IMR-90 (cell line): ENCODE results near the gene C1QTNF5. TPM values are rescaled to one million over a fixed set of nuclear protein-coding genes. Genes with fewer than 3 reads are reported as not detected.

Experiments
- ATAC-seq: fragments of 200-7000 bp; cut with Tn5 transposase; 2 replicates; pipeline ENCODE4 v1.9.1; 2020; ENCODE audit warnings: low read depth, mild to moderate bottlenecking, moderate library complexity
- BruUV-seq: library from RNA; stranded (reverse); fragments of 400-500 nt; replicated peaks from 2 replicates; lab custom pipeline; 2021; lab: Mats Ljungman, UMichigan
- CTCF ChIA-PET: fragments of 300-600 bp; formaldehyde crosslinking; extraction: SDS; loops from one replicate; lab custom pipeline; 2021; ENCODE audit warnings: antibody characterized with exemption; lab: Yijun Ruan, JAX
- POLR2A ChIA-PET: fragments of 300-600 bp; sonication (Branson Sonifier 250); formaldehyde crosslinking; loops from one replicate; lab custom pipeline; 2022; ENCODE audit warnings: antibody characterized with exemption; ENCODE audit not compliant: unreplicated experiment; lab: Charles Lee
- DNase-seq: peaks from one replicate; pipeline ENCODE4 v3.0.0; 2013
- H2AFZ ChIP-seq: replicated peaks from 2 replicates; pipeline ENCODE3; 2013; ENCODE audit warnings: low read length, mild to moderate bottlenecking; ENCODE audit not compliant: poor library complexity
- H2AK5ac ChIP-seq: 2 replicates; pipeline ENCODE4 v1.6.1; 2013; ENCODE audit warnings: low read depth, low read length, inconsistent platforms
- H2AK9ac ChIP-seq: replicated peaks from 2 replicates; pipeline ENCODE3; 2013; ENCODE audit warnings: mild to moderate bottlenecking, low read depth, low read length, moderate library complexity; ENCODE audit not compliant: poor library complexity
- H2BK120ac ChIP-seq: 2 replicates; pipeline ENCODE4 v1.6.1; 2013; ENCODE audit warnings: low read depth, low read length, inconsistent platforms
- H2BK15ac ChIP-seq: 3 replicates; pipeline ENCODE4 v1.6.1; 2013; ENCODE audit warnings: low read depth, low read length, inconsistent platforms
- H2BK20ac ChIP-seq: 2 replicates; pipeline ENCODE4 v1.6.1; 2013; ENCODE audit warnings: low read depth, mild to moderate bottlenecking, inconsistent platforms, low read length, moderate library complexity
- H2BK5ac ChIP-seq: 2 replicates; pipeline ENCODE4 v1.6.1; 2013; ENCODE audit warnings: mild to moderate bottlenecking, low read depth, low read length, inconsistent platforms; ENCODE audit not compliant: poor library complexity, severe bottlenecking
- H3K14ac ChIP-seq: replicated peaks from 2 replicates; pipeline ENCODE4 v1.6.1; 2013; ENCODE audit warnings: low read depth, low read length, inconsistent platforms
- H3K18ac ChIP-seq: 2 replicates; pipeline ENCODE4 v1.6.1; 2013; ENCODE audit warnings: low read depth, low read length, control low read depth
- H3K23ac ChIP-seq: 2 replicates; pipeline ENCODE4 v1.6.1; 2013; ENCODE audit warnings: low read depth, low read length, inconsistent platforms
- H3K27ac ChIP-seq: 2 replicates; pipeline ENCODE4 v1.5.1; 2013; ENCODE audit warnings: mild to moderate bottlenecking, control low read depth, low read length; ENCODE audit not compliant: insufficient read depth
- H3K27me3 ChIP-seq: 2 replicates; pipeline ENCODE4 v1.6.1; 2013; ENCODE audit warnings: low read length; ENCODE audit not compliant: control insufficient read depth, insufficient read depth
- H3K36me3 ChIP-seq: 2 replicates; pipeline ENCODE4 v1.6.1; 2013; ENCODE audit warnings: low read length, mixed read lengths; ENCODE audit not compliant: control insufficient read depth, insufficient read depth
- H3K4ac ChIP-seq: 2 replicates; pipeline ENCODE4 v1.6.1; 2013; ENCODE audit warnings: low read depth, low read length, inconsistent platforms
- H3K4me1 ChIP-seq: 2 replicates; pipeline ENCODE4 v1.6.1; 2013; ENCODE audit warnings: low read length, mixed read lengths; ENCODE audit not compliant: control insufficient read depth, insufficient read depth
- H3K4me2 ChIP-seq: 2 replicates; pipeline ENCODE4 v1.6.1; 2013; ENCODE audit warnings: low read depth, mild to moderate bottlenecking, control low read depth, low read length, moderate library complexity
- H3K4me3 ChIP-seq: 2 replicates; pipeline ENCODE4 v1.5.1; 2013; ENCODE audit warnings: low read depth, mild to moderate bottlenecking, control low read depth, low read length, moderate library complexity; ENCODE audit not compliant: insufficient read depth
- H3K56ac ChIP-seq: 2 replicates; pipeline ENCODE4 v1.6.1; 2013; ENCODE audit warnings: low read length, inconsistent platforms; ENCODE audit not compliant: insufficient read depth; ENCODE audit errors: extremely low read depth
- H3K79me1 ChIP-seq, 2 experiments: 2 replicates each; pipeline ENCODE4 v1.6.1; 2013; ENCODE audit warnings: low read length in 2 of 2, inconsistent platforms in 1 of 2, low read depth in 1 of 2
- H3K9ac ChIP-seq: 2 replicates; pipeline ENCODE4 v1.6.1; 2013; ENCODE audit warnings: low read depth, low read length, control low read depth
- H3K9me1 ChIP-seq: 2 replicates; pipeline ENCODE4 v1.6.1; 2013; ENCODE audit warnings: low read length, inconsistent platforms; ENCODE audit not compliant: insufficient read depth
- H3K9me3 ChIP-seq: 2 replicates; pipeline ENCODE4 v1.6.1; 2013; ENCODE audit warnings: low read length; ENCODE audit not compliant: control insufficient read depth, insufficient read depth
- H4K20me1 ChIP-seq: 2 replicates; pipeline ENCODE4 v1.6.1; 2013; ENCODE audit warnings: low read length, inconsistent platforms; ENCODE audit not compliant: insufficient read depth
- H4K5ac ChIP-seq: 2 replicates; pipeline ENCODE4 v1.6.1; 2013; ENCODE audit warnings: mild to moderate bottlenecking, low read depth, low read length, control low read depth
- H4K8ac ChIP-seq, 2 experiments: 2 replicates each; pipeline ENCODE4 v1.6.1; 2013; ENCODE audit warnings: low read depth in 2 of 2, low read length in 2 of 2, control low read depth in 1 of 2, inconsistent platforms in 1 of 2
- H4K91ac ChIP-seq: 2 replicates; pipeline ENCODE4 v1.6.1; 2013; ENCODE audit warnings: low read depth, low read length, inconsistent platforms; ENCODE audit not compliant: insufficient read depth
- BHLHE40 ChIP-seq: fragments of 150-350 bp; IDR thresholded peaks from 2 replicates; pipeline ENCODE4 v1.6.1; 2016; ENCODE audit warnings: mild to moderate bottlenecking, low read depth, low read length
- CEBPB ChIP-seq: IDR thresholded peaks from 2 replicates; pipeline ENCODE4 v1.6.1; 2012; ENCODE audit warnings: low read depth, low read length, improper control_type of control experiment
- FOS ChIP-seq: fragments of 150-350 bp; IDR thresholded peaks from 2 replicates; pipeline ENCODE4 v1.6.1; 2016; ENCODE audit warnings: low read depth, low read length
- MAFK ChIP-seq: IDR thresholded peaks from 2 replicates; pipeline ENCODE4 v1.6.1; 2012; ENCODE audit warnings: low read depth, low read length, improper control_type of control experiment
- MAZ ChIP-seq: IDR thresholded peaks from 2 replicates; pipeline ENCODE4 v1.6.1; 2012; ENCODE audit warnings: low read depth, mild to moderate bottlenecking, low read length, improper control_type of control experiment, moderate library complexity, borderline replicate concordance
- MXI1 ChIP-seq: IDR thresholded peaks from 2 replicates; pipeline ENCODE4 v1.6.1; 2012; ENCODE audit warnings: low read depth, mild to moderate bottlenecking, low read length, moderate library complexity, borderline replicate concordance
- RAD21 ChIP-seq: IDR thresholded peaks from 2 replicates; pipeline ENCODE4 v1.6.1; 2012; ENCODE audit warnings: low read length, improper control_type of control experiment
- RCOR1 ChIP-seq: IDR thresholded peaks from 2 replicates; pipeline ENCODE4 v1.6.1; 2012; ENCODE audit warnings: mild to moderate bottlenecking, low read length, improper control_type of control experiment; ENCODE audit not compliant: insufficient replicate concordance
- SMC3 ChIP-seq: fragments of 150-350 bp; IDR thresholded peaks from 2 replicates; pipeline ENCODE4 v1.6.1; 2016; ENCODE audit warnings: low read depth, mild to moderate bottlenecking, antibody characterized with exemption, low read length, moderate library complexity
- USF2 ChIP-seq: fragments of 150-350 bp; IDR thresholded peaks from 2 replicates; pipeline ENCODE4 v1.6.1; 2017; ENCODE audit warnings: mild to moderate bottlenecking, antibody characterized with exemption, low read length, low read depth
- WGBS, 2 experiments: methylation state at CpG; one replicate each; pipeline versions ENCODE4 v1.1.5 to v1.1.7; 2013; ENCODE audit warnings: missing lambda C conversion rate in 2 of 2; ENCODE audit not compliant: insufficient read length in 1 of 2; ENCODE audit errors: extremely low coverage in 2 of 2; 5-methylcytosine and 5-hydroxymethylcytosine counted together
- dilution Hi-C: fragments of 300-500 bp; cut with HindIII; formaldehyde crosslinking; loops from one replicate; pipeline ENCODE4 v1.14.3; 2018; ENCODE audit warnings: low sequenced_read_pairs; ENCODE audit not compliant: unreplicated experiment
- in situ Hi-C: fragments of 300-500 bp; cut with MboI; formaldehyde crosslinking; loops from 3 replicates; pipeline ENCODE4 v1.14.3; 2019; ENCODE audit warnings: low sequenced_read_pairs, inconsistent platforms, mixed read lengths
- intact Hi-C: fragments of 100-400 bp; cut with micrococcal nuclease; formaldehyde crosslinking; loops from 2 replicates; pipeline ENCODE4 v1.10.0; 2022
- polyA plus RNA-seq, 3 experiments: library from polyadenylated mRNA; depleted of rRNA; stranded (reverse); fragments of >200 nt; gene quantifications; 2 replicates each; pipeline ENCODE4 v1.2.3, GENCODE V29; 2012; ENCODE audit warnings: low replicate concordance in 1 of 3
- total RNA-seq: library from RNA; depleted of rRNA; stranded (reverse); fragments of >200 nt; gene quantifications from 2 replicates; pipeline ENCODE4 v1.2.3, GENCODE V29; 2012

The C1QTNF5 gene
- total and polyA plus RNA-seq, 2 of the 4 experiments (the other 2 are of a cell fraction) = 2.0 to 5.4 TPM

GRCh38 chr11:119361056-119361787 lies 20.5 kb upstream of the C1QTNF5 start:
- no peak overlapping the region for H3K23ac ChIP-seq
- peak overlapping the region; percentile 60; the same call in 1 of the 2 replicates for H3K4me2 ChIP-seq
- ChIA-PET CTCF (interaction anchor here (0.8 to 1.4 kb wide), 3 partner anchors 13 to 113 kb away, joined by 3 to 11 read pairs (median 3); no protein-coding TSS in a partner anchor), POLR2A (interaction anchor here (1.0 kb wide), 1 partner anchor 23 kb away, joined by 6 read pairs; no protein-coding TSS in a partner anchor)
- TF ChIP-seq MAFK = no peak
- TF ChIP-seq MAZ = peak; percentile 92
- no peak for TF ChIP-seq MXI1
- peak; percentile 90 for TF ChIP-seq RCOR1
- TF ChIP-seq SMC3 = no peak; the same call in 1 of the 2 replicates
- peak; percentile 82 for TF ChIP-seq CEBPB
- TF ChIP-seq RAD21 = no peak
- TF ChIP-seq FOS = peak; percentile 37
- TF ChIP-seq BHLHE40 = peak; percentile 53
- TF ChIP-seq USF2 = no peak
- H3K4me1 ChIP-seq = peaks cover 24% of the 10 kb centered on the region
- peak; percentile 87 for DNase-seq
- peak overlapping the region; percentile 31; the same call in 1 of the 2 replicates for H2BK120ac ChIP-seq
- no peak overlapping the region for H3K4me3 ChIP-seq
- peak overlapping the region; percentile 5 for H2AK9ac ChIP-seq
- H3K4ac ChIP-seq = peak overlapping the region; percentile 36; the same call in 1 of the 2 replicates
- no peaks in the 10 kb centered on the region for H3K27me3 ChIP-seq
- no peak overlapping the region for H3K56ac ChIP-seq
- no peak overlapping the region for H2AK5ac ChIP-seq
- dilution Hi-C loops (no loop called here), intact Hi-C loops (loop anchor here (1.0 to 10.0 kb wide), 2 partner anchors 23 to 364 kb away; partner anchors contain the start of gene NECTIN1), in situ Hi-C loops (loop anchor here (25.0 kb wide), 1 partner anchor 751 kb away; no protein-coding TSS in a partner anchor)
- no peaks in the 10 kb centered on the region for H3K9me3 ChIP-seq
- peak overlapping the region; percentile 44; the same call in 1 of the 2 replicates for H2BK20ac ChIP-seq
- peaks cover 12% of the 10 kb centered on the region for H4K20me1 ChIP-seq
- no peak overlapping the region for H2BK15ac ChIP-seq
- no TSS peak for BruUV-seq
- H3K9me1 ChIP-seq = peaks cover 31% of the 10 kb centered on the region
- H3K79me1 ChIP-seq = peaks cover 0 to 9% of the 10 kb centered on the region in 2 experiments; a peak in 1 of 4 replicates
- H4K8ac ChIP-seq = no peak overlapping the region
- H3K36me3 ChIP-seq = no peaks in the 10 kb centered on the region
- no peak overlapping the region for H3K27ac ChIP-seq
- no peak overlapping the region for H4K5ac ChIP-seq
- no peak overlapping the region for H4K91ac ChIP-seq
- 0% methylated on average over 1 of the region's 8 CpGs; no CpG with 5 or more reads in 1 of the 2 experiments for WGBS, 2 experiments
- ATAC-seq = peak; percentile 79
- H2AFZ ChIP-seq = peak overlapping the region; percentile 15
- H3K9ac ChIP-seq = no peak overlapping the region
- H2BK5ac ChIP-seq = peak overlapping the region; percentile 5
- no peak overlapping the region for H3K14ac ChIP-seq
- H3K18ac ChIP-seq = no peak overlapping the region
